HepG2 (cell line): ENCODE data around the gene ENPP1. TPM values are rescaled to one million over a fixed set of nuclear protein-coding genes. Genes with fewer than 3 reads are reported as not detected.
A peak's percentile ranks its signal among the peaks of the same experiment; 100 is the strongest.

ENCODE experiments used
- BORCS8-MEF2B ChIP-seq: sonication (generic); formaldehyde crosslinking; IDR thresholded peaks from 2 replicates; pipeline ENCODE4 v1.8.0; 2022; ENCODE audit warnings: mild to moderate bottlenecking, missing genetic modification reagents
- CCDC6 ChIP-seq: sonication (generic); formaldehyde crosslinking; IDR thresholded peaks from 2 replicates; pipeline ENCODE4 v1.8.1; 2022; ENCODE audit warnings: mild to moderate bottlenecking, missing genetic modification reagents, moderate library complexity
- HOMEZ ChIP-seq: IDR thresholded peaks from 2 replicates; pipeline ENCODE4 v1.6.1; 2016; ENCODE audit warnings: low read depth
- KDM2A ChIP-seq: sonication (generic); formaldehyde crosslinking; IDR thresholded peaks from 2 replicates; pipeline ENCODE4 v1.4.0; 2020; ENCODE audit warnings: low read depth, missing genetic modification reagents, borderline replicate concordance
- MXD4 ChIP-seq: IDR thresholded peaks from 2 replicates; pipeline ENCODE4 v1.6.1; 2016; ENCODE audit warnings: mild to moderate bottlenecking, missing biosample characterization, missing genetic modification reagents
- MYC ChIP-seq: sonication (generic); formaldehyde crosslinking; IDR thresholded peaks from 2 replicates; pipeline ENCODE4 v1.9.0; 2021; ENCODE audit warnings: missing genetic modification reagents, borderline replicate concordance
- MYPOP ChIP-seq: sonication (generic); formaldehyde crosslinking; IDR thresholded peaks from 2 replicates; pipeline ENCODE4 v1.8.1; 2023; ENCODE audit warnings: mild to moderate bottlenecking, moderate library complexity, missing genetic modification reagents
- POLR2G ChIP-seq: fragments of 200-400 bp; formaldehyde crosslinking; IDR thresholded peaks from 2 replicates; pipeline ENCODE4 v1.6.1; 2018; ENCODE audit warnings: mild to moderate bottlenecking, low read depth, low read length, moderate library complexity
- PRDM15 ChIP-seq: sonication (generic); formaldehyde crosslinking; IDR thresholded peaks from 2 replicates; pipeline ENCODE4 v1.4.0; 2020; ENCODE audit warnings: missing genetic modification reagents
- PRMT3 ChIP-seq: sonication (generic); formaldehyde crosslinking; IDR thresholded peaks from 2 replicates; pipeline ENCODE4 v1.8.1; 2022; ENCODE audit warnings: low read depth, mild to moderate bottlenecking, moderate library complexity, missing genetic modification reagents, borderline replicate concordance
- SATB2 ChIP-seq: sonication (generic); formaldehyde crosslinking; IDR thresholded peaks from 2 replicates; pipeline ENCODE4 v1.5.0; 2020; ENCODE audit warnings: missing genetic modification reagents
- TMF1 ChIP-seq: sonication (generic); formaldehyde crosslinking; IDR thresholded peaks from 2 replicates; pipeline ENCODE4 v1.8.1; 2022; ENCODE audit warnings: low read depth, missing genetic modification reagents
- ZBTB10 ChIP-seq: sonication (generic); formaldehyde crosslinking; IDR thresholded peaks from 2 replicates; pipeline ENCODE4 v1.4.0; 2020; ENCODE audit warnings: missing genetic modification reagents, borderline replicate concordance
- ZNF329 ChIP-seq: sonication (generic); formaldehyde crosslinking; IDR thresholded peaks from 2 replicates; pipeline ENCODE4 v1.9.0; 2021; ENCODE audit warnings: low read depth, mild to moderate bottlenecking, missing genetic modification reagents
- ZNF350 ChIP-seq: sonication (generic); formaldehyde crosslinking; IDR thresholded peaks from 2 replicates; pipeline ENCODE4 v1.4.0; 2020; ENCODE audit warnings: mild to moderate bottlenecking, low read depth, missing genetic modification reagents, borderline replicate concordance
- ZNF546 ChIP-seq: sonication (generic); formaldehyde crosslinking; conservative IDR thresholded peaks from 2 replicates; pipeline ENCODE4 v1.8.1; 2023; ENCODE audit warnings: mild to moderate bottlenecking, missing genetic modification reagents
- ZNF605 ChIP-seq: sonication (generic); formaldehyde crosslinking; IDR thresholded peaks from 2 replicates; pipeline ENCODE4 v1.8.0; 2022; ENCODE audit warnings: mild to moderate bottlenecking, missing genetic modification reagents
- ZNF816 ChIP-seq: sonication (generic); formaldehyde crosslinking; IDR thresholded peaks from 2 replicates; pipeline ENCODE4 v1.8.0; 2022; ENCODE audit warnings: missing genetic modification reagents, mild to moderate bottlenecking, borderline replicate concordance
- polyA plus RNA-seq, 8 experiments: library from polyadenylated mRNA; depleted of rRNA in 3 of 8; stranded (reverse) in 7 of 8; unstranded in 1 of 8; fragments of >200 nt; fragmentation: Illumina TruSeq in 4 of 8; extraction: Trizol in 4 of 8; gene quantifications; 2 replicates each; pipeline versions ENCODE4 v1.2.1 to v1.2.3, GENCODE V29; 2011 to 2016; ENCODE audit warnings: low read depth in 4 of 8, missing spikeins in 1 of 8, mixed read lengths in 1 of 8; ENCODE audit not compliant: insufficient read depth in 1 of 8
- total RNA-seq, 5 experiments: library from RNA; depleted of rRNA; stranded (reverse); fragments of >200 nt; fragmentation: Illumina TruSeq; extraction: Trizol; gene quantifications; 2 replicates each; pipeline ENCODE4 v1.2.3, GENCODE V29; 2016; ENCODE audit warnings: low read depth in 1 of 5

ENPP1 gene
- total and polyA plus RNA-seq, 2 of the 13 experiments (the other 11 are each of a cell fraction or from before 2014, with no cell fraction given), result 56.5 to 160 TPM

GRCh38 chr6:131807644-131808459 lies at the start of gene ENPP1 (continued):
- TF ChIP-seq PRDM15 (CRISPR knock-in tag), result peak; percentile 9; the same call in 1 of the 2 replicates
- TF ChIP-seq MXD4 (CRISPR knock-in tag), result 0 out of 2 replicates have a peak, but pooled peaks have one; percentile 34
- peak; percentile 72; the same call in 1 of the 2 replicates for TF ChIP-seq BORCS8-MEF2B
- TF ChIP-seq ZNF816 (CRISPR knock-in tag), result peak; percentile 78; the same call in 1 of the 2 replicates
- TF ChIP-seq POLR2G, result peak; percentile 48; the same call in 1 of the 2 replicates
- 0 out of 2 replicates have a peak, but pooled peaks have one; percentile 22 for TF ChIP-seq SATB2 (CRISPR knock-in tag)
- peak; percentile 47; the same call in 1 of the 2 replicates for TF ChIP-seq ZNF605 (CRISPR knock-in tag)
- TF ChIP-seq ZNF546 (CRISPR knock-in tag), result no peak
- TF ChIP-seq CCDC6, result peak; percentile 60; the same call in 1 of the 2 replicates
- peak; percentile 70; the same call in 1 of the 2 replicates for TF ChIP-seq MYPOP (CRISPR knock-in tag)
- TF ChIP-seq TMF1, result peak; percentile 71
- TF ChIP-seq PRMT3, result 0 out of 2 replicates have a peak, but pooled peaks have one; percentile 26
- TF ChIP-seq ZBTB10 (CRISPR knock-in tag), result peak; percentile 23; the same call in 1 of the 2 replicates
- peak; percentile 26; the same call in 1 of the 2 replicates for TF ChIP-seq ZNF350 (CRISPR knock-in tag)
- TF ChIP-seq KDM2A (CRISPR knock-in tag), result peak; percentile 84
- peak; percentile 78 for TF ChIP-seq MYC (CRISPR knock-in tag)
- TF ChIP-seq HOMEZ, result 0 out of 2 replicates have a peak, but pooled peaks have one; percentile 23
- TF ChIP-seq ZNF329 (CRISPR knock-in tag), result 0 out of 2 replicates have a peak, but pooled peaks have one; percentile 49
